ENCODE data around the gene NIF3L1.

NIF3L1 gene

GRCh38 chr2:200861617-200862155, 27.5 kb upstream of the NIF3L1 start:
- WGBS (ENCODE audit: extremely low coverage, insufficient coverage, insufficient read length): no CpG with 5 or more reads among the region's 4 CpGs
- H3K4me3 ChIP-seq (ENCODE audit: low read depth, low read length): no peak overlapping the region

GRCh38 chr2:200862532-200863000, 26.6 kb upstream of the NIF3L1 start:
- no CpG with 5 or more reads among the region's 13 CpGs for WGBS (ENCODE audit: extremely low coverage, insufficient coverage, insufficient read length)
- H3K27ac ChIP-seq (ENCODE audit: low read depth, low read length): no peak overlapping the region
- no peak overlapping the region for H3K23ac ChIP-seq (ENCODE audit: low read length)
- H3K9ac ChIP-seq (ENCODE audit: low read length): peak overlapping the region; percentile 50
- H3K36me3 ChIP-seq (ENCODE audit: control insufficient read depth in 1 of 2, insufficient read depth in 2 of 2, low read length in 2 of 2): peaks cover 10 to 16% of the 10 kb centered on the region in 2 experiments
- no peak overlapping the region for H4K91ac ChIP-seq (ENCODE audit: low read depth, low read length)
- H3K4ac ChIP-seq (ENCODE audit: low read depth, low read length): peak overlapping the region; percentile 99
- DNase-seq: peak; percentile 47 to 68
- no peak overlapping the region for H2BK5ac ChIP-seq (ENCODE audit: low read depth, low read length, poor library complexity)
- no peaks in the 10 kb centered on the region for H3K9me3 ChIP-seq (ENCODE audit: insufficient read depth, low read depth, low read length)
- H3K18ac ChIP-seq (ENCODE audit: low read length): no peak overlapping the region
- peak overlapping the region; percentile 73 for H3K4me3 ChIP-seq (ENCODE audit: low read depth, low read length)
- H2AK5ac ChIP-seq (ENCODE audit: low read length): no peak overlapping the region
- H3K79me1 ChIP-seq (ENCODE audit: low read length): peaks cover 15% of the 10 kb centered on the region
- no peak overlapping the region for H4K8ac ChIP-seq (ENCODE audit: low read depth, low read length)
- H2BK120ac ChIP-seq (ENCODE audit: insufficient read depth, low read length, poor library complexity): no peak overlapping the region
- no peak overlapping the region for H2BK12ac ChIP-seq (ENCODE audit: low read length)
- no peaks in the 10 kb centered on the region for H3K27me3 ChIP-seq (ENCODE audit: insufficient read depth, low read length)
- no peaks in the 10 kb centered on the region for H3K4me1 ChIP-seq (ENCODE audit: control insufficient read depth in 1 of 2, insufficient read depth in 2 of 2, low read length in 2 of 2)
- H4K12ac ChIP-seq (ENCODE audit: low read depth, low read length): no peak overlapping the region
- H3K14ac ChIP-seq (ENCODE audit: low read length): no peak overlapping the region
- peaks cover 18% of the 10 kb centered on the region for H3K79me2 ChIP-seq (ENCODE audit: control insufficient read depth, insufficient read depth, low read length, poor library complexity)
- H2AFZ ChIP-seq (ENCODE audit: insufficient read depth, low read length, poor library complexity): no peak overlapping the region
- peak overlapping the region; percentile 72 for H3K4me2 ChIP-seq (ENCODE audit: low read length)

More at GRCh38 chr2:200861617-200862155, 27.5 kb upstream of the NIF3L1 start:
- H3K9me3 ChIP-seq (ENCODE audit: insufficient read depth, low read depth, low read length): no peaks in the 10 kb centered on the region
- peaks cover 14 to 21% of the 10 kb centered on the region in 2 experiments for H3K36me3 ChIP-seq (ENCODE audit: control insufficient read depth in 1 of 2, insufficient read depth in 2 of 2, low read length in 2 of 2)
- H3K27me3 ChIP-seq (ENCODE audit: insufficient read depth, low read length): no peaks in the 10 kb centered on the region
- H3K4me1 ChIP-seq (ENCODE audit: control insufficient read depth in 1 of 2, insufficient read depth in 2 of 2, low read length in 2 of 2): no peaks in the 10 kb centered on the region
- H2BK5ac ChIP-seq (ENCODE audit: low read depth, low read length, poor library complexity): no peak overlapping the region
- no peak overlapping the region for H2BK120ac ChIP-seq (ENCODE audit: insufficient read depth, low read length, poor library complexity)
- no peak overlapping the region for H4K91ac ChIP-seq (ENCODE audit: low read depth, low read length)
- H2AK5ac ChIP-seq (ENCODE audit: low read length): no peak overlapping the region
- DNase-seq: no peak
- no peak overlapping the region for H3K18ac ChIP-seq (ENCODE audit: low read length)
- peak overlapping the region; percentile 54 for H3K4me2 ChIP-seq (ENCODE audit: low read length)
- no peak overlapping the region for H3K23ac ChIP-seq (ENCODE audit: low read length)
- H3K79me1 ChIP-seq (ENCODE audit: low read length): peaks cover 15% of the 10 kb centered on the region
- H2BK12ac ChIP-seq (ENCODE audit: low read length): no peak overlapping the region
- no peak overlapping the region for H4K12ac ChIP-seq (ENCODE audit: low read depth, low read length)
- H3K27ac ChIP-seq (ENCODE audit: low read depth, low read length): no peak overlapping the region
- no peak overlapping the region for H2AFZ ChIP-seq (ENCODE audit: insufficient read depth, low read length, poor library complexity)
- no peak overlapping the region for H3K14ac ChIP-seq (ENCODE audit: low read length)
- H3K4ac ChIP-seq (ENCODE audit: low read depth, low read length): peak overlapping the region; percentile 98
- no peak overlapping the region for H4K8ac ChIP-seq (ENCODE audit: low read depth, low read length)
- no peak overlapping the region for H3K9ac ChIP-seq (ENCODE audit: low read length)
- H3K79me2 ChIP-seq (ENCODE audit: control insufficient read depth, insufficient read depth, low read length, poor library complexity): peaks cover 18% of the 10 kb centered on the region

GRCh38 chr2:200863782-200864175, 25.4 kb upstream of the NIF3L1 start:
- no peaks in the 10 kb centered on the region for H3K27me3 ChIP-seq (ENCODE audit: insufficient read depth, low read length)
- WGBS (ENCODE audit: extremely low coverage, insufficient coverage, insufficient read length): no CpG with 5 or more reads among the region's 19 CpGs

GRCh38 chr2:200864176-200865034, 24.8 kb upstream of the NIF3L1 start, which contains the start of gene CLK1:
Gene CLK1 (minus strand): TSS chr2:200864658. CDS start chr2:200861862, 2,796 bp downstream.
- no peaks in the 10 kb centered on the region for H3K9me3 ChIP-seq (ENCODE audit: insufficient read depth, low read depth, low read length)
- no CpG with 5 or more reads among the region's 89 CpGs for WGBS (ENCODE audit: extremely low coverage, insufficient coverage, insufficient read length)

More at GRCh38 chr2:200863782-200864175, 25.4 kb upstream of the NIF3L1 start:
- no peak overlapping the region for H3K23ac ChIP-seq (ENCODE audit: low read length)
- peak overlapping the region; percentile 99 for H3K14ac ChIP-seq (ENCODE audit: low read length)
- DNase-seq: peak in 1 of 2 donors; percentile 41
- peak overlapping the region; percentile 72 for H3K4me2 ChIP-seq (ENCODE audit: low read length)
- H3K9me3 ChIP-seq (ENCODE audit: insufficient read depth, low read depth, low read length): no peaks in the 10 kb centered on the region
- peak overlapping the region; percentile 99 for H3K4ac ChIP-seq (ENCODE audit: low read depth, low read length)
- peak overlapping the region; percentile 89 for H2BK5ac ChIP-seq (ENCODE audit: low read depth, low read length, poor library complexity)
- peaks cover 18% of the 10 kb centered on the region for H3K79me2 ChIP-seq (ENCODE audit: control insufficient read depth, insufficient read depth, low read length, poor library complexity)
- H3K4me3 ChIP-seq (ENCODE audit: low read depth, low read length): peak overlapping the region; percentile 96
- peak overlapping the region; percentile 98 for H3K18ac ChIP-seq (ENCODE audit: low read length)
- peak overlapping the region; percentile 96 for H4K8ac ChIP-seq (ENCODE audit: low read depth, low read length)
- peak overlapping the region; percentile 13 for H2AK5ac ChIP-seq (ENCODE audit: low read length)
- H4K91ac ChIP-seq (ENCODE audit: low read depth, low read length): peak overlapping the region; percentile 96
- H3K27ac ChIP-seq (ENCODE audit: low read depth, low read length): peak overlapping the region; percentile 97
- H3K9ac ChIP-seq (ENCODE audit: low read length): peak overlapping the region; percentile 92
- H2BK120ac ChIP-seq (ENCODE audit: insufficient read depth, low read length, poor library complexity): peak overlapping the region; percentile 63
- peaks cover 15% of the 10 kb centered on the region for H3K79me1 ChIP-seq (ENCODE audit: low read length)
- H4K12ac ChIP-seq (ENCODE audit: low read depth, low read length): peak overlapping the region; percentile 96
- no peaks in the 10 kb centered on the region for H3K4me1 ChIP-seq (ENCODE audit: control insufficient read depth in 1 of 2, insufficient read depth in 2 of 2, low read length in 2 of 2)
- H2AFZ ChIP-seq (ENCODE audit: insufficient read depth, low read length, poor library complexity): peak overlapping the region; percentile 46
- H3K36me3 ChIP-seq (ENCODE audit: control insufficient read depth in 1 of 2, insufficient read depth in 2 of 2, low read length in 2 of 2): peaks cover 5 to 8% of the 10 kb centered on the region in 2 experiments
- H2BK12ac ChIP-seq (ENCODE audit: low read length): no peak overlapping the region

More at GRCh38 chr2:200864176-200865034, 24.8 kb upstream of the NIF3L1 start, which contains the start of gene CLK1:
- H2AK5ac ChIP-seq (ENCODE audit: low read length): peak within 1 kb of the TSS; percentile 14
- peaks cover 18% of the 10 kb centered on the region for H3K79me2 ChIP-seq (ENCODE audit: control insufficient read depth, insufficient read depth, low read length, poor library complexity)
- peak within 1 kb of the TSS; percentile 72 for H3K4me2 ChIP-seq (ENCODE audit: low read length)
- peaks cover 2 to 4% of the 10 kb centered on the region in 2 experiments for H3K36me3 ChIP-seq (ENCODE audit: control insufficient read depth in 1 of 2, insufficient read depth in 2 of 2, low read length in 2 of 2)
- peak within 1 kb of the TSS; percentile 96 for H4K91ac ChIP-seq (ENCODE audit: low read depth, low read length)
- no peak within 1 kb of the TSS for H3K23ac ChIP-seq (ENCODE audit: low read length)
- peak within 1 kb of the TSS; percentile 63 for H2BK120ac ChIP-seq (ENCODE audit: insufficient read depth, low read length, poor library complexity)
- H2BK5ac ChIP-seq (ENCODE audit: low read depth, low read length, poor library complexity): peak within 1 kb of the TSS; percentile 89
- peaks cover 15% of the 10 kb centered on the region for H3K79me1 ChIP-seq (ENCODE audit: low read length)
- peak; percentile 94 to 98 for DNase-seq
- peak within 1 kb of the TSS; percentile 46 for H2AFZ ChIP-seq (ENCODE audit: insufficient read depth, low read length, poor library complexity)
- H3K4me3 ChIP-seq (ENCODE audit: low read depth, low read length): peak within 1 kb of the TSS; percentile 96
- peak within 1 kb of the TSS; percentile 15 for H2BK12ac ChIP-seq (ENCODE audit: low read length)
- peak within 1 kb of the TSS; percentile 97 for H3K27ac ChIP-seq (ENCODE audit: low read depth, low read length)
- H3K4ac ChIP-seq (ENCODE audit: low read depth, low read length): peak within 1 kb of the TSS; percentile 99
- peak within 1 kb of the TSS; percentile 98 for H3K18ac ChIP-seq (ENCODE audit: low read length)
- H3K9ac ChIP-seq (ENCODE audit: low read length): peak within 1 kb of the TSS; percentile 92
- H3K14ac ChIP-seq (ENCODE audit: low read length): peak within 1 kb of the TSS; percentile 99
- no peaks in the 10 kb centered on the region for H3K27me3 ChIP-seq (ENCODE audit: insufficient read depth, low read length)
- peak within 1 kb of the TSS; percentile 96 for H4K8ac ChIP-seq (ENCODE audit: low read depth, low read length)
- peak within 1 kb of the TSS; percentile 96 for H4K12ac ChIP-seq (ENCODE audit: low read depth, low read length)
- H3K4me1 ChIP-seq (ENCODE audit: control insufficient read depth in 1 of 2, insufficient read depth in 2 of 2, low read length in 2 of 2): no peaks in the 10 kb centered on the region

All from trophoblast cell (in vitro differentiated cells and primary cell).